HL-60 (cell line): ENCODE data around the gene OGFOD2.

Experiments
- DNase-seq, 2 experiments: peaks; one replicate each; pipeline ENCODE4 v3.0.0-alpha.2; 2010 to 2020; ENCODE audit warnings: low read depth in 1 of 2, low spot score in 1 of 2
- H3K27ac ChIP-seq: fragments of 250-450 bp; sonication (Bioruptor Pico); replicated peaks from 2 replicates; pipeline ENCODE4 v1.5.1; 2020; ENCODE audit warnings: mild to moderate bottlenecking, moderate library complexity
- H3K27me3 ChIP-seq: fragments of 250-450 bp; sonication (Bioruptor Pico); 2 replicates; pipeline ENCODE4 v1.5.1; 2021; ENCODE audit warnings: mild to moderate bottlenecking, moderate library complexity; ENCODE audit not compliant: insufficient read depth, poor library complexity, severe bottlenecking
- H3K4me3 ChIP-seq: replicated peaks from 2 replicates; pipeline ENCODE4 v1.5.1; 2011; ENCODE audit warnings: mild to moderate bottlenecking, control low read depth, low read length; ENCODE audit not compliant: insufficient read depth
- GABPA ChIP-seq: IDR thresholded peaks from 2 replicates; pipeline ENCODE4 v1.6.1; 2012; ENCODE audit warnings: low read depth
- POLR2AphosphoS5 ChIP-seq: IDR thresholded peaks from 2 replicates; pipeline ENCODE4 v1.6.1; 2012; ENCODE audit warnings: low read depth
- SPI1 ChIP-seq: IDR thresholded peaks from 2 replicates; pipeline ENCODE4 v1.6.1; 2012; ENCODE audit warnings: low read depth, mild to moderate bottlenecking, borderline replicate concordance
- TF ChIP-seq, protein P1 (sequence below): IDR thresholded peaks from one replicate; pipeline ENCODE4 v1.5.1; 2011; ENCODE audit warnings: low read length, control low read depth, inconsistent platforms; ENCODE audit not compliant: insufficient read depth
- TF ChIP-seq, protein P2 (sequence below): IDR thresholded peaks from 2 replicates; pipeline ENCODE4 v1.6.1; 2012; ENCODE audit warnings: low read depth; ENCODE audit not compliant: insufficient replicate concordance

Gene OGFOD2

GRCh38 chr12:122934722-122935121, 40.3 kb upstream of the OGFOD2 start:
- TF ChIP-seq POLR2AphosphoS5: no peak
- no peak for TF ChIP-seq SPI1
- TF ChIP-seq, protein P1, sequence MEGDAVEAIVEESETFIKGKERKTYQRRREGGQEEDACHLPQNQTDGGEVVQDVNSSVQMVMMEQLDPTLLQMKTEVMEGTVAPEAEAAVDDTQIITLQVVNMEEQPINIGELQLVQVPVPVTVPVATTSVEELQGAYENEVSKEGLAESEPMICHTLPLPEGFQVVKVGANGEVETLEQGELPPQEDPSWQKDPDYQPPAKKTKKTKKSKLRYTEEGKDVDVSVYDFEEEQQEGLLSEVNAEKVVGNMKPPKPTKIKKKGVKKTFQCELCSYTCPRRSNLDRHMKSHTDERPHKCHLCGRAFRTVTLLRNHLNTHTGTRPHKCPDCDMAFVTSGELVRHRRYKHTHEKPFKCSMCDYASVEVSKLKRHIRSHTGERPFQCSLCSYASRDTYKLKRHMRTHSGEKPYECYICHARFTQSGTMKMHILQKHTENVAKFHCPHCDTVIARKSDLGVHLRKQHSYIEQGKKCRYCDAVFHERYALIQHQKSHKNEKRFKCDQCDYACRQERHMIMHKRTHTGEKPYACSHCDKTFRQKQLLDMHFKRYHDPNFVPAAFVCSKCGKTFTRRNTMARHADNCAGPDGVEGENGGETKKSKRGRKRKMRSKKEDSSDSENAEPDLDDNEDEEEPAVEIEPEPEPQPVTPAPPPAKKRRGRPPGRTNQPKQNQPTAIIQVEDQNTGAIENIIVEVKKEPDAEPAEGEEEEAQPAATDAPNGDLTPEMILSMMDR: no peak
- TF ChIP-seq, protein P2, sequence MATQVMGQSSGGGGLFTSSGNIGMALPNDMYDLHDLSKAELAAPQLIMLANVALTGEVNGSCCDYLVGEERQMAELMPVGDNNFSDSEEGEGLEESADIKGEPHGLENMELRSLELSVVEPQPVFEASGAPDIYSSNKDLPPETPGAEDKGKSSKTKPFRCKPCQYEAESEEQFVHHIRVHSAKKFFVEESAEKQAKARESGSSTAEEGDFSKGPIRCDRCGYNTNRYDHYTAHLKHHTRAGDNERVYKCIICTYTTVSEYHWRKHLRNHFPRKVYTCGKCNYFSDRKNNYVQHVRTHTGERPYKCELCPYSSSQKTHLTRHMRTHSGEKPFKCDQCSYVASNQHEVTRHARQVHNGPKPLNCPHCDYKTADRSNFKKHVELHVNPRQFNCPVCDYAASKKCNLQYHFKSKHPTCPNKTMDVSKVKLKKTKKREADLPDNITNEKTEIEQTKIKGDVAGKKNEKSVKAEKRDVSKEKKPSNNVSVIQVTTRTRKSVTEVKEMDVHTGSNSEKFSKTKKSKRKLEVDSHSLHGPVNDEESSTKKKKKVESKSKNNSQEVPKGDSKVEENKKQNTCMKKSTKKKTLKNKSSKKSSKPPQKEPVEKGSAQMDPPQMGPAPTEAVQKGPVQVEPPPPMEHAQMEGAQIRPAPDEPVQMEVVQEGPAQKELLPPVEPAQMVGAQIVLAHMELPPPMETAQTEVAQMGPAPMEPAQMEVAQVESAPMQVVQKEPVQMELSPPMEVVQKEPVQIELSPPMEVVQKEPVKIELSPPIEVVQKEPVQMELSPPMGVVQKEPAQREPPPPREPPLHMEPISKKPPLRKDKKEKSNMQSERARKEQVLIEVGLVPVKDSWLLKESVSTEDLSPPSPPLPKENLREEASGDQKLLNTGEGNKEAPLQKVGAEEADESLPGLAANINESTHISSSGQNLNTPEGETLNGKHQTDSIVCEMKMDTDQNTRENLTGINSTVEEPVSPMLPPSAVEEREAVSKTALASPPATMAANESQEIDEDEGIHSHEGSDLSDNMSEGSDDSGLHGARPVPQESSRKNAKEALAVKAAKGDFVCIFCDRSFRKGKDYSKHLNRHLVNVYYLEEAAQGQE: no peak
- no peak for TF ChIP-seq GABPA
- no peak overlapping the region for H3K4me3 ChIP-seq
- no peak for DNase-seq
- H3K27me3 ChIP-seq: no peaks in the 10 kb centered on the region
- H3K27ac ChIP-seq: no peak overlapping the region

GRCh38 chr12:122935318-122935717, 39.7 kb upstream of the OGFOD2 start:
- TF ChIP-seq GABPA: no peak
- no peak for TF ChIP-seq POLR2AphosphoS5
- TF ChIP-seq, protein P1: no peak
- TF ChIP-seq, protein P2: no peak
- TF ChIP-seq SPI1: no peak
- Histone ChIP-seq H3K4me3 (no peak overlapping the region), H3K27ac (no peak overlapping the region), H3K27me3 (no peaks in the 10 kb centered on the region)
- DNase-seq: no peak

- DNase-seq: peak; percentile 31 to 44
- no peak overlapping the region for H3K27ac ChIP-seq
- TF ChIP-seq, protein P1: no peak
- TF ChIP-seq, protein P2: no peak
- TF ChIP-seq SPI1 (no peak), GABPA (no peak), POLR2AphosphoS5 (no peak)
- no peaks in the 10 kb centered on the region for H3K27me3 ChIP-seq
- H3K4me3 ChIP-seq: no peak overlapping the region
Observed at GRCh38 chr12:122937622-122938091, 37.4 kb upstream of the OGFOD2 start.
